Loucy (cell line): ENCODE data around the gene CABCOCO1.
"Not testable (repeated sequence)": the region's sequence is repeated elsewhere in the genome, so short reads cannot be mapped to it uniquely, and the experiment has no call there.

Experiments
- H2AFZ ChIP-seq: fragments of 200-600 bp; sonication (generic); 2 replicates; pipeline ENCODE4 v1.6.0; 2016; ENCODE audit warnings: antibody characterized with exemption, mild to moderate bottlenecking, low read length, moderate library complexity
- H3F3A ChIP-seq: fragments of 200-600 bp; 2 replicates; pipeline ENCODE4 v1.6.0; 2016; ENCODE audit warnings: antibody characterized with exemption, low read depth, mild to moderate bottlenecking
- H3K27me3 ChIP-seq: fragments of 200-600 bp; sonication (generic); 2 replicates; pipeline ENCODE4 v1.6.1; 2014; ENCODE audit warnings: low read length, mild to moderate bottlenecking; ENCODE audit not compliant: insufficient read depth, poor library complexity, severe bottlenecking
- H3K36me3 ChIP-seq: fragments of 200-600 bp; sonication (generic); 2 replicates; pipeline ENCODE4 v1.6.1; 2016; ENCODE audit warnings: low read length; ENCODE audit not compliant: insufficient read depth
- H3K4me1 ChIP-seq: fragments of 200-600 bp; sonication (generic); 2 replicates; pipeline ENCODE4 v1.5.1; 2014; ENCODE audit warnings: low read length, mild to moderate bottlenecking; ENCODE audit not compliant: insufficient read depth, poor library complexity, severe bottlenecking
- H3K4me2 ChIP-seq: fragments of 200-600 bp; sonication (generic); 2 replicates; pipeline ENCODE4 v1.6.0; 2014; ENCODE audit warnings: antibody characterized with exemption, low read length, low read depth, mild to moderate bottlenecking; ENCODE audit not compliant: poor library complexity, severe bottlenecking
- H3K4me3 ChIP-seq: fragments of 200-600 bp; sonication (generic); 2 replicates; pipeline ENCODE4 v1.5.1; 2014; ENCODE audit warnings: low read length, mild to moderate bottlenecking, mixed read lengths; ENCODE audit not compliant: poor library complexity, severe bottlenecking
- H3K79me2 ChIP-seq: fragments of 200-600 bp; sonication (generic); 2 replicates; pipeline ENCODE4 v1.6.1; 2014; ENCODE audit warnings: low read length; ENCODE audit not compliant: insufficient read depth
- H3K9ac ChIP-seq: fragments of 200-600 bp; sonication (generic); 2 replicates; pipeline ENCODE4 v1.6.0; 2014; ENCODE audit warnings: mild to moderate bottlenecking, low read depth, low read length, moderate library complexity; ENCODE audit not compliant: poor library complexity, severe bottlenecking
- H3K9me2 ChIP-seq: fragments of 200-600 bp; sonication (generic); replicated peaks from 2 replicates; pipeline ENCODE4 v1.6.1; 2016; ENCODE audit warnings: low read depth, low read length, mixed read lengths
- H3K9me3 ChIP-seq: fragments of 200-600 bp; sonication (generic); 2 replicates; pipeline ENCODE4 v1.6.1; 2014; ENCODE audit warnings: mild to moderate bottlenecking, antibody characterized with exemption, low read length, low read depth; ENCODE audit not compliant: insufficient read depth
- H4K20me1 ChIP-seq: fragments of 200-600 bp; sonication (generic); 2 replicates; pipeline ENCODE4 v1.6.0; 2014; ENCODE audit warnings: antibody characterized with exemption, low read length, mild to moderate bottlenecking; ENCODE audit not compliant: insufficient read depth, poor library complexity, severe bottlenecking
- EZH2phosphoT487 ChIP-seq: fragments of 200-600 bp; IDR thresholded peaks from 2 replicates; pipeline ENCODE4 v1.6.1; 2018; ENCODE audit warnings: antibody characterized with exemption, mild to moderate bottlenecking, moderate library complexity, borderline replicate concordance
- TF ChIP-seq, protein P1 (sequence below): fragments of 200-600 bp; sonication (generic); conservative IDR thresholded peaks from 2 replicates; pipeline ENCODE4 v1.5.1; 2014; ENCODE audit warnings: mild to moderate bottlenecking, antibody characterized with exemption, low read length

CABCOCO1 gene

DNA sequence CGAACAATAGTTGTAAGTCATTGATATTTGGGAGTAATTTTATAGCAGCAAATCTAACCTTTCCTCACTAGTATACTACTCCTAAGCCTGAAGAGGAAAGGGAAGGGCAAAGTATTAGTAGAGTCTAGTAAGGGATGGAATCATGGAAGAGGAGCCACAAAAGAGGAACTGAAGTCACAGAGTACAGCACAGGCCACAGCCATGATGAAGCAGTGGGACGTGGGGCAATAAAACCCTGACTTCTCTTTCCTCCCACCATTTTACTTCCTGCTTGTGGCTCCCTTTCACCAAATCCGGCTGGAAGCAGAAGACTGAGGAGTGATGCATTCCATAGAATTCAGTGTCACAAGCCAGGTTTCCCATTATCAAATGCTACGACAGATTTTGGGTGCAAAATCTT, 58.7 kb downstream of the CABCOCO1 start:
- no peaks in the 10 kb centered on the region for H3K9me2 ChIP-seq
- H3K27me3 ChIP-seq: no peaks in the 10 kb centered on the region
- H2AFZ ChIP-seq: no peak overlapping the region; the same call in 1 of the 2 replicates
- no peaks in the 10 kb centered on the region for H3K79me2 ChIP-seq
- H4K20me1 ChIP-seq: no peaks in the 10 kb centered on the region
- H3K4me3 ChIP-seq: no peak overlapping the region
- no peaks in the 10 kb centered on the region for H3K4me1 ChIP-seq
- no peaks in the 10 kb centered on the region for H3K9me3 ChIP-seq
- H3K9ac ChIP-seq: no peak overlapping the region
- H3K4me2 ChIP-seq: no peak overlapping the region
- H3F3A ChIP-seq: no peaks in the 10 kb centered on the region
- H3K36me3 ChIP-seq: no peaks in the 10 kb centered on the region
- no peak for TF ChIP-seq EZH2phosphoT487
- TF ChIP-seq, protein P1, sequence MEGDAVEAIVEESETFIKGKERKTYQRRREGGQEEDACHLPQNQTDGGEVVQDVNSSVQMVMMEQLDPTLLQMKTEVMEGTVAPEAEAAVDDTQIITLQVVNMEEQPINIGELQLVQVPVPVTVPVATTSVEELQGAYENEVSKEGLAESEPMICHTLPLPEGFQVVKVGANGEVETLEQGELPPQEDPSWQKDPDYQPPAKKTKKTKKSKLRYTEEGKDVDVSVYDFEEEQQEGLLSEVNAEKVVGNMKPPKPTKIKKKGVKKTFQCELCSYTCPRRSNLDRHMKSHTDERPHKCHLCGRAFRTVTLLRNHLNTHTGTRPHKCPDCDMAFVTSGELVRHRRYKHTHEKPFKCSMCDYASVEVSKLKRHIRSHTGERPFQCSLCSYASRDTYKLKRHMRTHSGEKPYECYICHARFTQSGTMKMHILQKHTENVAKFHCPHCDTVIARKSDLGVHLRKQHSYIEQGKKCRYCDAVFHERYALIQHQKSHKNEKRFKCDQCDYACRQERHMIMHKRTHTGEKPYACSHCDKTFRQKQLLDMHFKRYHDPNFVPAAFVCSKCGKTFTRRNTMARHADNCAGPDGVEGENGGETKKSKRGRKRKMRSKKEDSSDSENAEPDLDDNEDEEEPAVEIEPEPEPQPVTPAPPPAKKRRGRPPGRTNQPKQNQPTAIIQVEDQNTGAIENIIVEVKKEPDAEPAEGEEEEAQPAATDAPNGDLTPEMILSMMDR: no peak

DNA sequence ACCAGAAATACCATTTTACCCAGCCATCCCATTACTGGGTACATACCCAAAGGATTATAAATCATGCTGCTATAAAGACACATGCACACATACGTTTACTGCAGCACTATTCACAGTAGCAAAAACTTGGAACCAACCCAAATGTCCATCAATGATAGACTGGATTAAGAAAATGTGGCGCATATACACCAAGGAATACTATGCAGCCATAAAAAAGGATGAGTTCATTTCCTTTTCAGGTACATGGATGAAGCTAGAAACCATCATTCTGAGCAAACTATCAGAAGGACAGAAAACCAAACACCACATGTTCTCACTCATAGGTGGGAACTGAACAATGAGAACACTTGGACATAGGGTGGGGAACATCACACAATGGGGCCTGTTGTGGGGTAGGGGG, 62.5 kb downstream of the CABCOCO1 start:
- not testable (repeated sequence) for H3K4me3 ChIP-seq, H2AFZ ChIP-seq, H3K9ac ChIP-seq, H3K4me1 ChIP-seq, H3K36me3 ChIP-seq, H3K9me2 ChIP-seq, H3F3A ChIP-seq, H3K4me2 ChIP-seq, H4K20me1 ChIP-seq, H3K27me3 ChIP-seq, H3K9me3 ChIP-seq, H3K79me2 ChIP-seq

DNA sequence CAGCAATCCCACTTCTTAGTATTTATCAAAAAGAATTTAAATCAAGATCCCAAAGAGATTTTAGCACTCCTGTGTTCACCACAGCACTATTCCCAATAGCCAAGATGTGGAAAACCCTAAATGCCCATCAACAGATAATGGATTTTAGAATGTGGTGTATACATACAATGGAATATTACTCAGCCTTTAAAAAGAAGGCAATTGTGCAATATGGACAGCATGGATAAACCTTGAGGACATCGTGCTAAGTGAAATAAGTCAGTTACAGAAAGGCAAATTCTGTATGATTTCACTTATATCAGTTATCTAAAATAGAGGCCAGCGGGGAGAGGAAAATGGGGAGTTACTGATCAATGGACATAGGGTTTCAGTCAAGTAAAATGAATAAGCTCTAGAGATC, 66.9 kb downstream of the CABCOCO1 start:
- H4K20me1 ChIP-seq: no peaks in the 10 kb centered on the region
- 0 out of 2 replicates have a peak, but pooled peaks cover 2% of the 10 kb centered on the region for H3K9me3 ChIP-seq
- H3K4me2 ChIP-seq: no peak overlapping the region
- peaks cover 18% of the 10 kb centered on the region for H3K4me1 ChIP-seq
- no peak overlapping the region for H2AFZ ChIP-seq
- TF ChIP-seq, protein P1: no peak
- no peak for TF ChIP-seq EZH2phosphoT487
- no peak overlapping the region for H3K4me3 ChIP-seq
- H3K9ac ChIP-seq: no peak overlapping the region
- no peaks in the 10 kb centered on the region for H3F3A ChIP-seq
- H3K9me2 ChIP-seq: no peaks in the 10 kb centered on the region
- no peaks in the 10 kb centered on the region for H3K79me2 ChIP-seq
- no peaks in the 10 kb centered on the region for H3K36me3 ChIP-seq
- H3K27me3 ChIP-seq: no peaks in the 10 kb centered on the region

DNA sequence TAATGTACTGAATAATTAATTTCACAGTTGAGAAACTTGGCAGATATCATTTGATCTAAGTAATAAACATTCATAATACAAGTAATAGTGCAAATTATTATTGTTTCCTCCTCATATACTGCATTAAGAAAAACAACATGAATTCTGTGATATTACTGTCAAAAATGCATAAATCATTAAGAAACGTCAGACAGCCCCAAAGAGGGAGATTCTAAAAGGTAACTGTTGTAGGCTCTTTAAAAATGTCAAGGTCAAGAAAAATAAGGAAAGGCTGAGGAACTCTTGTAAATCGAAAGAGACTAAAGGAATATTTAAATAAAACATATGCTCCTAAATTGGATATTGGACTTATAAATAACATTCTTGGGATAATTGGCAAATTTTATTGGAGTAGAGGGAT, 67.9 kb downstream of the CABCOCO1 start:
- H3K36me3 ChIP-seq: no peaks in the 10 kb centered on the region
- H3F3A ChIP-seq: no peaks in the 10 kb centered on the region; the same call in 1 of the 2 replicates
- peaks cover 23% of the 10 kb centered on the region for H3K4me1 ChIP-seq
- no peaks in the 10 kb centered on the region for H4K20me1 ChIP-seq
- H3K4me3 ChIP-seq: no peak overlapping the region
- no peaks in the 10 kb centered on the region for H3K9me2 ChIP-seq
- no peaks in the 10 kb centered on the region for H3K79me2 ChIP-seq
- no peak overlapping the region for H2AFZ ChIP-seq
- no peaks in the 10 kb centered on the region for H3K27me3 ChIP-seq
- H3K9ac ChIP-seq: no peak overlapping the region
- H3K4me2 ChIP-seq: no peak overlapping the region
- 0 out of 2 replicates have a peak, but pooled peaks cover 2% of the 10 kb centered on the region for H3K9me3 ChIP-seq
- TF ChIP-seq, protein P1: no peak
- no peak for TF ChIP-seq EZH2phosphoT487
